Stimulated activated CD4-positive, alpha-beta T cell treated with anti-CD3 and anti-CD28 coated beads, TNF-alpha, amount 100 ng/mL, for 48 hours (primary cell): ENCODE results near the gene SOX5.
"Not testable (repeated sequence)": the region's sequence is repeated elsewhere in the genome, so short reads cannot be mapped to it uniquely, and the experiment has no call there.

Experiments used
- DNase-seq, 3 donors: peaks; one replicate each; pipeline ENCODE4 v3.0.0-alpha.2; 2020; ENCODE audit warnings: low read depth in 3 of 3

Gene SOX5

DNA sequence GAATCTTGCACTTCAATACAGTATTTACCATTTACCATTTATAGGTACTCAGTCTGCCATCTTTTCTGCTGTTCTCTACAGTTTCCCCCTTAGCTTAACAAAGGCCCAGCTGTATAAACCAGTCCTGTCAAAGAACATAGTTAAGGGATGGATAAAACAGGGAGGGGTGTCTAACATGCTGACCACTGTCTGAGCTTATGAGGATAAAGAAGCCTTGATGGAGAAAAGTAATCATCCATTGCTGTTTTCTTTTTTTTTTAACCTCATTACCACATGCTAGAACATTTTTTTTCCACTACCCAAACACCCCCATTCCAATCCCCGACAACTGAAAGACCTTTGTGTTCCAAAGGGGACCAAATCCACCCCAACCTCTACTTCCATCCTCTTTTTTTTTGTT lies 39.9 kb downstream of the SOX5 start:
- no peak for DNase-seq

DNA sequence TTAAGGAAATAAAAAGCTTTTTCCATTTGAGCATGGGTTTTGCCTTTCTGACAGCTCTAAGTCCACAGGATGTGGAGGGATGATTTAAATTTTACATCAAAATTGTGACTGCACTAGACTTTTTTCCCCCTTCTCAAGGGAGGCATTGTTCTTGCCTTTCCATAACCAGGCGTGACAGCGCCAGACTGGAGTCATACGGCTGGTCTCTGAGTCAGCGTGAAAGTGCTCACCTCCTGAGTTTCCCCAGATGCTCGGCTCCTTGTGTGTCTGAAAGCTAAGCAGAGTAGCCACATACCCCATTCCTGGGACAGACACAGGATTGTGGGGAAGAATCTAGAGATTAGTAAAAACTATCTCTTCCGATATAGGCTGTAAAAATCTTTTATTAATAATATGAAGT lies 43.1 kb downstream of the SOX5 start:
- no peak for DNase-seq

DNA sequence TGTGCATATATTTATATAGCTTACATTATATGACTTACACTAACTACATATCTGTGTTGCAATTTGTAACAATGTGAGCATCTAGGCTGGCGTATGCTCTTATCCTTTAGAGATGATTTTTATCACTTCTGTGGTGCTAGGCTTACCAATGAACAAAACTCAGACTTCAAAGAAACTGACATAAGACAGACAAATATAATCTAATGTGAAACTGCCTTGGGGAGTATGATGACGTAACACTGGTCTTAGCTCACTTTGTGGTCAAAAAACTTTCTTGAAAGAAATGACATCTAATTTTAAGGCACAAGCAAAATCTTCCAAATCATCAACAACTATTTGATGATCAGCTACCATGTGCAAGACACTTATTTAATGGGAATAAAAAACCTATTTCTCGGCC lies 50.0 kb downstream of the SOX5 start:
- DNase-seq, result no peak

- DNase-seq, result no peak
Observed at GRCh38 chr12:23898121-23898520, 51.3 kb downstream of the SOX5 start.

DNA sequence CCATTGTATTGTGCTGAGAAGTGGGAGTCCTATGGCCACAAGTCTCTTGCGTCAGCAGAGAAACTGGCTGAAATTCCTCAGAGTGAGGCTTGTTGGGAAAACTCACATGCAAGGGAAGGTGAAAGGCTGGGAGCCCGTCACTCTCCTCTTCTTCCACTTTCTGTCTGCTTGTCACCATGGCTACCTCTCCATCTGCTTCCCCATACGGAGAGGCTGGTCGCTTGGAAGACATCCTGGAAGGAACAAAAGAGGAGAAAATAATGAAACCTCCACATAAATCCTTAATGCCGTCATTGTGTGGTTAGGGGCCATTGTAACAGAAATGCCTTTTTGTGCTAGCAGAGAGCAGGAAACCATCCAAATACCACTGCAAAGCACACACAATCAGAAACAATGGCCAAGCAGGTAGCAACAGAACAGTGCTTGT lies 53.7 kb downstream of the SOX5 start:
- no peak for DNase-seq

- no peak for DNase-seq
Observed at GRCh38 chr12:23893611-23894010, 55.9 kb downstream of the SOX5 start.

- no peak for DNase-seq
Observed at GRCh38 chr12:23891115-23891514, 58.4 kb downstream of the SOX5 start.

DNA sequence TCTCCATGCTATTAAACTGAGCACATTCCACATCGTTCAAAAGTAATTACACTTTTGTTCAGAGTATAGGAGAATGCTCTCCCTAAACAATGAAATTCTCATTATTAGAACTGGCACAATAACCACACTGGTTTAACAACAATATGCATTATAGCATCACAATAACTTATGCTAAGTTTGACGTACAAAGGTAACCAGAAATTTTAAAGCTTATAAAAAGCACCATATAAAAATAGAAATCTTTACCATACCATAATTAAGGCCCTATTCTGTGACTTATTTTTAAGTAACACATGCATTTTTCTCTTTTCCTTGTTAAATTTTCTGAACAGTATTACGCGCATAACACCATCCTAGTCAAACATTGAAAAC lies 60.4 kb downstream of the SOX5 start:
- no peak for DNase-seq

GRCh38 chr12:23888396-23889068 lies 60.9 kb downstream of the SOX5 start:
- no peak for DNase-seq

DNA sequence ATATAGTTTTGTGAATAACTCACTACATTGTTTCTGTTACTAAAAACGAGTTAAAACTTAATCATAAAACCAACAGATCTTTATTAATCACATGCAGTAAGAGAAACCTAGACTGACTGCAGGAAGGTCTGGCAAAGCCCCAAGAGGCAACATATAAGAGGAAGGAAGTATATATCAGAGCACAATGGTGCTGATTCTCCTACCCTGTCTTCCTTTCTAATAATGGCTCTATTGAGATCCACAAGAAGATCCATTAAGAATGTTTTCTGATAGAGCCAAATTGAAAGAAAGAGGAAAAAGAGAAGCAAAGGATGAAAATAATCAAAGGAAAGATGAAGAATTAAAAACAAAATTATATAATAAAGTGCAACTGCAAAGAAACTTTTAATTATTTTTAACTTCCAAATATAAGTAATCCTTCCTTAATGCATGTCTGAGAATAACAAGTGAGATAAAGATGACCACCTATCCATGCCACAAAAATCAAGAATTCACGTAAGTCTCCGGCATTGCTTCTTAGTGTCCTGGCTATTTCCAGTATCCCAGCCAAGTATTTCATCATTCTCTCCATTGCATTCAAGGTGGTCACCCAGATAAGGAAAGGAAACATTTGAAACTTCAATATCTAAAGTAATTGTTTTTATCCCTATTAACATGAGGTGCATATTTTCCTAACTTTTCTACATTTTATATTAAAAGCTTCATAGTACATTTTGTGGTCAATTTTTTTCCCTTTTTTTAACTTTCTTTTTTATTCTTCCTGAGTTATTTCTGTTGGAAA lies 62.2 kb downstream of the SOX5 start:
- no peak for DNase-seq

DNA sequence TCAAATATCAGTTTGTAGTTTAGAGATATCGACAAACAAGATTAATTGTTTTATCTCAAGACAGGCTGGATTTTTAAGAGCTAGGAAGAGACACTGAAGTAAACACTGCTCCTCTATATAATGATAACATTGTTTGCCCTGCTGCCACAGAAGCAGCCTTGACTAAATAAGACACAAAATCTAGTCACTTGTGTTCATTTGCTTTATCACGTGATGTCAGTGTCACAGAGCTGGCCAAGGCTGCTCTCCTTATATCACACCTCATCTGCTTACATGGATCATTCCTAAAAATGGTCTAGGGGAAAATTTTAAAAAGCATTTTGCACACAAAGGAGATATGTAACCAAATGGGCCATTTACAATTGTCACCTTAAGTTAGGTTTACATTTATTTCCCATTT lies 64.1 kb downstream of the SOX5 start:
- no peak for DNase-seq

- DNase-seq, result no peak
Observed at GRCh38 chr12:23884909-23885308, 64.6 kb downstream of the SOX5 start.

DNA sequence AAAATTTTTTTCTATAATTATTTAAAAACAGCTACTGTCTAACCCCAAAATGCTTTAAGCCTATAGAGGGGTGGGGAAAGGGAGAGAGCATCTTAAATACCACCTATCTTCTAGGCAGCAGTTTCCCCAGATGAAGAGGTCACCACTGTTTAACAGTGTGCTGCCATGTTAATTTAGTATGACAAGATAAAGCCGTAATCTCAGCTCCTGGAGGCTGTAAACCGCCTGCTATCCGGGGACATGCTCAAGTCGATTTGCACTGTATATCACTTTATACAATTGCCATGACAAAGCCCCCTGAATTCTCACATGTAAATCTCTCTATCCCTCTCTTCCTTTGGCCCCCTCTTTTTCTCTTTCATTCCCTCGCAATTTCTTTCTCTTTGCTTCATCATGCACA lies 68.5 kb downstream of the SOX5 start:
- DNase-seq, result no peak

- not testable (repeated sequence) for DNase-seq
Observed at GRCh38 chr12:23876618-23877017, 72.9 kb downstream of the SOX5 start.

GRCh38 chr12:23867794-23868193 lies 81.7 kb downstream of the SOX5 start:
- no peak for DNase-seq

DNA sequence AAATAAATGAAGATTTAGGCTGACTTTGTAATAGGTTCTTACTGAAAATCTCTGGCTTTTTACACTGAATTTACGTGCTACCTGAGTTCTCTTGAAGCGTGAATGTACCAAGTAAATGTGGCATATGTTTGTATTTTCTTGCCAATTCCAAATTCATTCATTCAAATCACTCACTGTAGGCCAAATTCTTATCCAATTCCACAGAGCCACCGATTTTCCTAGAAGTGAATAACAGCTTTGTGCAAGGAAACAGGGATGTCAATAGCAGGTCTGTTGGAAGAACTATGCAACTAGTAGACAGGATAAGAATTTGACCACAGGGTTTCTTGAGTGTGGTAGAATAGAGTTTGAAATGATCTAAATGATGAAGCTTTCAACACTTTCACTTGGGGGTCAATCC lies 86.8 kb downstream of the SOX5 start:
- no peak for DNase-seq

- DNase-seq, result no peak
Observed at GRCh38 chr12:23860019-23860418, 89.5 kb downstream of the SOX5 start.

DNA sequence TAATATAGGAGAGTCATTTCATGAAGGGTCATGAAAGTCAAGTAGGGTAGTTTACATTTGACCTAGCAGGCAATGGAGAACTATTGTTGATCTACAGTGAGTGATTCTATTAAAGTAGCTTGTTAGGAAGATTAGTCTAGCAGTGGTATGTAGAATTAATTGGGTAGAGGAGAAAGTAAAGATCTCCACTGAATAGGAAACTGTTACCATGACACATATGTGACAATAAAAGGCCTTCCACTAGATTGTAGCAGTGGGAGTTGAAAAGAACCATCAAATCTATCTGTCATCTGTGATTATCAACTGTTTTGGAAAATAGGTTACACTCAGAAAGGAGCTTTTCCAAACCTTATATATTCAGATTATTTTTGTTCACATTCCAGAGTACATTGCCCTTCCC lies 92.3 kb downstream of the SOX5 start:
- no peak for DNase-seq

DNA sequence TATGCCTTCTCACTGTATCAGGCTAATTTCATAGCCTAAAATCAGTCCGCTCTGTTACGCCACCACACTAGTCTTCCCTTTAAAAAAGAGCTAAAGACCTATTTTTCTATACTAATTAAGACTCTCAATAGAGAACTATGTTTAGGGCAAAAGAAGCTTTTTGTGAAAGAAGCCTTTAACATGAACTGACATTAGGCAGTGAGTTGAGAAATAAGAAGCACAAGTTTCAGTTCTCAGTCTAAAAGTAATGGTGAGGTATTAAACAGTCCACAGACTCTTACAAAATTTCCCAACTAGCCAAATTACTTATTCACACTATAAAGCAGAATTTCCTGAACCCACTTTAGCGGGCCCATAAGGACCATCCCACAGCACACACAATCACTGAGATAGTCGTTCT lies 93.7 kb downstream of the SOX5 start:
- DNase-seq, result no peak

DNA sequence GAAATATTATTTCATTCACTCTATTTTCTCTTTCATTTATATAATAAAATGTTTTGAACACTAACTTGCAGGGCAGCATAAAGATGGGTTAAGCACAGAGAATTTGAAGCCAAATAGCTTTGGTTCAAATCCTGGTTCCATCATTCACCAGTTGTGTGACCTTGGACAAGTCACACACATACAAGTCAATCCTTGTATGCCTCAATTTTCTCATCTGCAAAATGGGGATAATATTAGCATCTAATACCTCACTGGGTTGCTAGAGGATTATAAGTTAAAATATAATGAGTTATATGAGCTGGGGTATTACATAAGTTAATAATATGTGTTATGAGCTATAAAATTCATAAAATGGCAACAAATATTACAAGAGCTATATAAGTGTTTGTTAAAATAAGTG lies 94.9 kb downstream of the SOX5 start:
- DNase-seq, result no peak

DNA sequence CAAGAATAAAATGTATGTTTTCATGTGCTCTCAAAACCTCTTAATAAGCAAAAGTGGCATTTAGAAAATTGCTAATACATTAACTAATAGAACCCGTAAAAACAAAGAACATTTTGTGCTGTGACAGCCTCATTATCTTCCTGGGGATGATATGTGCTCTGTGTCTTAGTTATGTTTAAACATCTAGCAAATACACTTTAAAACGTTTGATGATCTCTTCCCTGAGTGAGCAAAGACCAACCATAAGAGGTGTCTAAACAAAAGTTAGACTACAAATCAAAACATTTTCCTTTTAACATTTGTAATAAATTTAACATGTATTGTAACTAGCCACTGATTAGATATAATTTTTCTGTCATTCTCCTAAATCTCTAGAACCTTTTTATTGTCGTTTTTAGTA lies 95.8 kb downstream of the SOX5 start:
- no peak for DNase-seq

DNA sequence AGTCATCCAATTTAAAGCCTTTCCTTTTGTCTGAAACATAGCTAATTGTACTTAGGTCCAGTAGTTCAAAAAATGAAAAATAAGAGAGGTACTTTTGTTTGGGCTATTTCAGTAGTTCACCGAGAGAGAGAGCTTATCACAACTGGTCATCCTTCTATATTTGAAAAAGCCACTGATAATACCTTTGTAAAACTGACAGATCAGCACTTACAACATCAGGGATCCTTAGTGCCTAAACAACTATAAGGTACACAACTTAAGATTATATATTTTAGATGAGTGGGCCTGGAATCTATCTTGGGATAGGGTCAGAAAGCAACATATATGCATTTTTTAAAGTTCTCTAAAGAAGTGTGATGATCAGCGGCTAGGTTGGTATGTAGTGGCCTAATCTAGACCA lies 97.9 kb downstream of the SOX5 start:
- DNase-seq, result no peak

- no peak for DNase-seq
Observed at GRCh38 chr12:23847857-23848256, 101.6 kb downstream of the SOX5 start.

GRCh38 chr12:23843958-23844357 lies 105.5 kb downstream of the SOX5 start:
- DNase-seq, result no peak
